ENCODE measurements around the gene NQO1.
"Not testable (repeated sequence)": the region's sequence is repeated elsewhere in the genome, so short reads cannot be mapped to it uniquely, and the experiment has no call there.

NQO1 gene

DNA sequence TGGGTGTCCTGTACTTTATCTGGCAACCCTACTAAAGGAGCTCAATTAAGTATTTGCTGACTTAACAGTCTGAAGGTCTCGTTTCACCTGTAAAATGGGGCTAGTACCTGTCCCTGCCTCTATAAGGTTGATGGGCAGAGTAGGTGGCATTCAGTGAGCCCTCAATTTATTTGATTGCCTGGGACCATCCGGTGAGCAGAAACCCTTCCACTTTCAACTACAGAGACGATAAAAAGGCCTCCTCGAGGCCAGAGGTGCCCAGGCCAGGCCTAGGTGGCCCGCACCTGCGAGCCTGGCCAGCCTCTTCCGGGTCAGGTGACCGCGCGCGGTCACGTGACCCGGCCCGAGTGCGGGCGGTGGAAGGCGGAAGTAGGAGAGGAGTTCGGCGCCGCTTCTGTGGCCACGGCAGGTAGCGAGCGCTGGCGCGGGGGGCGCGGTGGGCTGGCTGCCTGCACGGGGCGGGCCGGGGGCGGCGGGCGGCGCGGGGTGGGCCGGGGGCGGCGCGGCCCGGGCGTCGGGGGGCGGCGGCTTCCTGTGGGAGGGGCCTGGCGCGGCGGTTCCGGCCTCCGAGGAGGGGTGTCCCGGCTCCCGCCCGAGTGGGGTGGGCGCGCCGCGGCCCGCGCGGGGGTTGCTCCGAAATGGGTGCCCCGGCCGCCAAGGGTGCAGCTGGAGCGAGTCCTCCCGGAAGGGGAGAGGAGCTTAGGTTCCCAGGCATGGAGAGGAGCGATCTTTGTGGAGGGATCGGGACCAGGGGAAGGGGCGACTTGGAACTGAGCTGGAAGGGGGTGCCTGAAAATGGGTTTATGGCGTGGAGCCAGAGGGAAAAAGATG lies 35.8 kb upstream of the NQO1 start, which contains the start of gene WWP2 (continued):
- TF ChIP-seq, protein P1, sequence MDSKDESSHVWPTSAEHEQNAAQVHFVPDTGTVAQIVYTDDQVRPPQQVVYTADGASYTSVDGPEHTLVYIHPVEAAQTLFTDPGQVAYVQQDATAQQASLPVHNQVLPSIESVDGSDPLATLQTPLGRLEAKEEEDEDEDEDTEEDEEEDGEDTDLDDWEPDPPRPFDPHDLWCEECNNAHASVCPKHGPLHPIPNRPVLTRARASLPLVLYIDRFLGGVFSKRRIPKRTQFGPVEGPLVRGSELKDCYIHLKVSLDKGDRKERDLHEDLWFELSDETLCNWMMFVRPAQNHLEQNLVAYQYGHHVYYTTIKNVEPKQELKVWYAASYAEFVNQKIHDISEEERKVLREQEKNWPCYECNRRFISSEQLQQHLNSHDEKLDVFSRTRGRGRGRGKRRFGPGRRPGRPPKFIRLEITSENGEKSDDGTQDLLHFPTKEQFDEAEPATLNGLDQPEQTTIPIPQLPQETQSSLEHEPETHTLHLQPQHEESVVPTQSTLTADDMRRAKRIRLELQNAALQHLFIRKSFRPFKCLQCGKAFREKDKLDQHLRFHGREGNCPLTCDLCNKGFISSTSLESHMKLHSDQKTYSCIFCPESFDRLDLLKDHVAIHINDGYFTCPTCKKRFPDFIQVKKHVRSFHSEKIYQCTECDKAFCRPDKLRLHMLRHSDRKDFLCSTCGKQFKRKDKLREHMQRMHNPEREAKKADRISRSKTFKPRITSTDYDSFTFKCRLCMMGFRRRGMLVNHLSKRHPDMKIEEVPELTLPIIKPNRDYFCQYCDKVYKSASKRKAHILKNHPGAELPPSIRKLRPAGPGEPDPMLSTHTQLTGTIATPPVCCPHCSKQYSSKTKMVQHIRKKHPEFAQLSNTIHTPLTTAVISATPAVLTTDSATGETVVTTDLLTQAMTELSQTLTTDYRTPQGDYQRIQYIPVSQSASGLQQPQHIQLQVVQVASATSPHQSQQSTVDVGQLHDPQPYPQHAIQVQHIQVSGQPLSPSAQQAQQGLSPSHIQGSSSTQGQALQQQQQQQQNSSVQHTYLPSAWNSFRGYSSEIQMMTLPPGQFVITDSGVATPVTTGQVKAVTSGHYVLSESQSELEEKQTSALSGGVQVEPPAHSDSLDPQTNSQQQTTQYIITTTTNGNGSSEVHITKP (tag by site-specific recombination; IDR thresholded peaks at IDR 0.05): peak; percentile 94
- TF ChIP-seq GLIS2 (tag by site-specific recombination; IDR thresholded peaks at IDR 0.05) (peak; percentile 73; the same call in 1 of the 2 replicates), ZNF664 (tag by site-specific recombination; IDR thresholded peaks at IDR 0.05) (peak; percentile 95), ZNF10 (tag by site-specific recombination; IDR thresholded peaks at IDR 0.05) (no peak), ZNF76 (tag by site-specific recombination; IDR thresholded peaks at IDR 0.05; ENCODE audit: borderline replicate concordance, low read depth) (no peak), ZBTB17 (tag by site-specific recombination; IDR thresholded peaks at IDR 0.05) (no peak), ZNF121 (tag by site-specific recombination; IDR thresholded peaks at IDR 0.05) (0 out of 2 replicates have a peak, but pooled peaks have one; percentile 16), ZNF266 (tag by site-specific recombination; IDR thresholded peaks at IDR 0.05; ENCODE audit: low read depth) (no peak), ZNF423 (tag by site-specific recombination; IDR thresholded peaks at IDR 0.05) (peak; percentile 90), YY2 (tag by site-specific recombination; IDR thresholded peaks at IDR 0.05) (0 out of 2 replicates have a peak, but pooled peaks have one; percentile 33), ZNF133 (tag by site-specific recombination; IDR thresholded peaks at IDR 0.05) (no peak), IKZF3 (tag by site-specific recombination; IDR thresholded peaks at IDR 0.05) (0 out of 2 replicates have a peak, but pooled peaks have one; percentile 30)
- TF ChIP-seq, protein P2, sequence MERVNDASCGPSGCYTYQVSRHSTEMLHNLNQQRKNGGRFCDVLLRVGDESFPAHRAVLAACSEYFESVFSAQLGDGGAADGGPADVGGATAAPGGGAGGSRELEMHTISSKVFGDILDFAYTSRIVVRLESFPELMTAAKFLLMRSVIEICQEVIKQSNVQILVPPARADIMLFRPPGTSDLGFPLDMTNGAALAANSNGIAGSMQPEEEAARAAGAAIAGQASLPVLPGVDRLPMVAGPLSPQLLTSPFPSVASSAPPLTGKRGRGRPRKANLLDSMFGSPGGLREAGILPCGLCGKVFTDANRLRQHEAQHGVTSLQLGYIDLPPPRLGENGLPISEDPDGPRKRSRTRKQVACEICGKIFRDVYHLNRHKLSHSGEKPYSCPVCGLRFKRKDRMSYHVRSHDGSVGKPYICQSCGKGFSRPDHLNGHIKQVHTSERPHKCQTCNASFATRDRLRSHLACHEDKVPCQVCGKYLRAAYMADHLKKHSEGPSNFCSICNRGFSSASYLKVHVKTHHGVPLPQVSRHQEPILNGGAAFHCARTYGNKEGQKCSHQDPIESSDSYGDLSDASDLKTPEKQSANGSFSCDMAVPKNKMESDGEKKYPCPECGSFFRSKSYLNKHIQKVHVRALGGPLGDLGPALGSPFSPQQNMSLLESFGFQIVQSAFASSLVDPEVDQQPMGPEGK (tag by site-specific recombination; IDR thresholded peaks at IDR 0.05): peak; percentile 61
- TF ChIP-seq, protein P3, sequence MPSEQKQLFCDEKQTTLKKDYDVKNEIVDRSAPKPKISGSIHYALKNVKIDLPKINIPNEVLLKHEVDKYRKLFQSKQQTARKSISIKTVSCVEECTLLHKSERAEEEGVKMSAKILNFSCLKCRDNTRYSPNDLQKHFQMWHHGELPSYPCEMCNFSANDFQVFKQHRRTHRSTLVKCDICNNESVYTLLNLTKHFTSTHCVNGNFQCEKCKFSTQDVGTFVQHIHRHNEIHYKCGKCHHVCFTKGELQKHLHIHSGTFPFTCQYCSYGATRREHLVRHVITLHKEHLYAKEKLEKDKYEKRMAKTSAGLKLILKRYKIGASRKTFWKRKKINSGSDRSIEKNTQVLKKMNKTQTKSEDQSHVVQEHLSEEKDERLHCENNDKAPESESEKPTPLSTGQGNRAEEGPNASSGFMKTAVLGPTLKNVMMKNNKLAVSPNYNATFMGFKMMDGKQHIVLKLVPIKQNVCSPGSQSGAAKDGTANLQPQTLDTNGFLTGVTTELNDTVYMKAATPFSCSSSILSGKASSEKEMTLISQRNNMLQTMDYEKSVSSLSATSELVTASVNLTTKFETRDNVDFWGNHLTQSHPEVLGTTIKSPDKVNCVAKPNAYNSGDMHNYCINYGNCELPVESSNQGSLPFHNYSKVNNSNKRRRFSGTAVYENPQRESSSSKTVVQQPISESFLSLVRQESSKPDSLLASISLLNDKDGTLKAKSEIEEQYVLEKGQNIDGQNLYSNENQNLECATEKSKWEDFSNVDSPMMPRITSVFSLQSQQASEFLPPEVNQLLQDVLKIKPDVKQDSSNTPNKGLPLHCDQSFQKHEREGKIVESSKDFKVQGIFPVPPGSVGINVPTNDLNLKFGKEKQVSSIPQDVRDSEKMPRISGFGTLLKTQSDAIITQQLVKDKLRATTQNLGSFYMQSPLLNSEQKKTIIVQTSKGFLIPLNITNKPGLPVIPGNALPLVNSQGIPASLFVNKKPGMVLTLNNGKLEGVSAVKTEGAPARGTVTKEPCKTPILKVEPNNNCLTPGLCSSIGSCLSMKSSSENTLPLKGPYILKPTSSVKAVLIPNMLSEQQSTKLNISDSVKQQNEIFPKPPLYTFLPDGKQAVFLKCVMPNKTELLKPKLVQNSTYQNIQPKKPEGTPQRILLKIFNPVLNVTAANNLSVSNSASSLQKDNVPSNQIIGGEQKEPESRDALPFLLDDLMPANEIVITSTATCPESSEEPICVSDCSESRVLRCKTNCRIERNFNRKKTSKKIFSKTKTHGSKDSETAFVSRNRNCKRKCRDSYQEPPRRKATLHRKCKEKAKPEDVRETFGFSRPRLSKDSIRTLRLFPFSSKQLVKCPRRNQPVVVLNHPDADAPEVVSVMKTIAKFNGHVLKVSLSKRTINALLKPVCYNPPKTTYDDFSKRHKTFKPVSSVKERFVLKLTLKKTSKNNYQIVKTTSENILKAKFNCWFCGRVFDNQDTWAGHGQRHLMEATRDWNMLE (tag by site-specific recombination; conservative IDR thresholded peaks at IDR 0.05; ENCODE audit: low read depth): peak; percentile 60
- TF ChIP-seq, protein P4, sequence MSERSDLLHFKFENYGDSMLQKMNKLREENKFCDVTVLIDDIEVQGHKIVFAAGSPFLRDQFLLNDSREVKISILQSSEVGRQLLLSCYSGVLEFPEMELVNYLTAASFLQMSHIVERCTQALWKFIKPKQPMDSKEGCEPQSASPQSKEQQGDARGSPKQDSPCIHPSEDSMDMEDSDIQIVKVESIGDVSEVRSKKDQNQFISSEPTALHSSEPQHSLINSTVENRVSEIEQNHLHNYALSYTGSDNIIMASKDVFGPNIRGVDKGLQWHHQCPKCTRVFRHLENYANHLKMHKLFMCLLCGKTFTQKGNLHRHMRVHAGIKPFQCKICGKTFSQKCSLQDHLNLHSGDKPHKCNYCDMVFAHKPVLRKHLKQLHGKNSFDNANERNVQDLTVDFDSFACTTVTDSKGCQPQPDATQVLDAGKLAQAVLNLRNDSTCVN (tag by site-specific recombination; optimal IDR thresholded peaks at IDR 0.05): peak; percentile 65

DNA sequence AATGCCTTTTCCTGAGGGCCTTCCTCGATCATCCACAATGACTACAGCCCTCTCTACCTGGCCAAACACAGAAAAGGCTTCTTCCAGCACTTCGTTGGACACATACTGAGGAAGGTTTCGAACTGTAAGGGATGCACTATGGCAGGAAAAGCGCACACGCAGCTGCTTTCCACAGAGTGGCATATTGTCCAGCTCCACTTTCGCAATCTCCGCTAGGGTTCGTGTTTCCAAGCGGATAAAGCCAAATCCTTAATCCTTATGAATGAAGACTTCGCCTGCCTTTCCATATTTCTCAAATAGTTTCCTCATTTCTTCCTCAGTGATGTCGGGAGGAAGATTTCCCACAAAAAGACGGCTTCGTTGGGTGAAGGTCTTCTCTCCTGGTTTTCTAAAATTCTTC lies 31.0 kb upstream of the NQO1 start:
- H3K27ac ChIP-seq (ENCODE audit: extremely low read depth, low read depth, low read length); POLR2A ChIA-PET: not testable (repeated sequence)

More for the DNA sequence above, 31.0 kb upstream of the NQO1 start:
- H3K36me3 ChIP-seq (ENCODE audit: control insufficient read depth in 2 of 2, insufficient read depth in 1 of 2, low read length in 2 of 2); H3K4me1 ChIP-seq (ENCODE audit: control insufficient read depth, insufficient read depth, low read length); H3K4me3 ChIP-seq (ENCODE audit: low read depth, low read length); CTCF ChIA-PET; H3K9me3 ChIP-seq (ENCODE audit: control insufficient read depth, insufficient read depth, low read depth, low read length): not testable (repeated sequence)

All from HEK293 (cell line).